ENCODE measurements around the gene CCDC120.

CCDC120 gene

GRCh38 chrX:49071877-49072711 is 13.3 kb downstream of the CCDC120 start:
- Histone ChIP-seq H3K4ac (ENCODE audit: low read length) (no peak overlapping the region), H3K27me3 (ENCODE audit: control insufficient read depth in 3 of 3, insufficient read depth in 3 of 3, low read depth in 1 of 3, low read length in 3 of 3) (no peaks in the 10 kb centered on the region), H2AFZ (ENCODE audit: low read length) (no peak overlapping the region), H2BK5ac (ENCODE audit: low read length) (no peak overlapping the region), H3K4me1 (ENCODE audit: control insufficient read depth in 2 of 2, insufficient read depth in 1 of 2, low read depth in 1 of 2, low read length in 2 of 2) (peaks cover 0 to 2% of the 10 kb centered on the region in 2 donors), H3K18ac (ENCODE audit: low read length) (no peak overlapping the region), H3K14ac (ENCODE audit: low read length) (no peak overlapping the region), H3K79me1 (ENCODE audit: low read depth, low read length) (peaks cover 3% of the 10 kb centered on the region), H3K23ac (ENCODE audit: low read depth, low read length, poor library complexity) (no peak overlapping the region), H2BK12ac (ENCODE audit: low read length) (no peak overlapping the region), H2AK5ac (ENCODE audit: low read depth, low read length) (no peak overlapping the region), H4K91ac (ENCODE audit: low read depth, low read length, poor library complexity) (no peak overlapping the region), H2BK15ac (ENCODE audit: low read length) (no peak overlapping the region), H3K4me2 (ENCODE audit: insufficient read depth, low read length, poor library complexity, severe bottlenecking) (no peak overlapping the region), H3K9ac (ENCODE audit: low read depth, low read length, poor library complexity) (peak overlapping the region; percentile 60), H3K27ac (replicated peaks; ENCODE audit: low read length) (no peak overlapping the region), H4K8ac (ENCODE audit: low read depth, low read length) (no peak overlapping the region), H3K9me3 (replicated peaks in 1 of 2; ENCODE audit: control insufficient read depth in 2 of 2, insufficient read depth in 1 of 2, low read depth in 1 of 2, low read length in 2 of 2) (no peaks in the 10 kb centered on the region), H3K4me3 (ENCODE audit: low read length in 2 of 2) (peak overlapping the region in 1 of 2 donors; percentile 88), H2BK120ac (ENCODE audit: low read depth, low read length) (no peak overlapping the region), H3K36me3 (replicated peaks in 1 of 2; ENCODE audit: control insufficient read depth in 2 of 2, insufficient read depth in 2 of 2, low read length in 2 of 2) (peaks cover 0 to 31% of the 10 kb centered on the region in 2 donors)
- DNase-seq (ENCODE audit: low spot score): no peak
- no CpG with 5 or more reads among the region's 63 CpGs for WGBS, 2 donors (ENCODE audit: extremely low coverage in 2 of 2, insufficient read length in 2 of 2, insufficient replicate concordance in 1 of 2)

DNA sequence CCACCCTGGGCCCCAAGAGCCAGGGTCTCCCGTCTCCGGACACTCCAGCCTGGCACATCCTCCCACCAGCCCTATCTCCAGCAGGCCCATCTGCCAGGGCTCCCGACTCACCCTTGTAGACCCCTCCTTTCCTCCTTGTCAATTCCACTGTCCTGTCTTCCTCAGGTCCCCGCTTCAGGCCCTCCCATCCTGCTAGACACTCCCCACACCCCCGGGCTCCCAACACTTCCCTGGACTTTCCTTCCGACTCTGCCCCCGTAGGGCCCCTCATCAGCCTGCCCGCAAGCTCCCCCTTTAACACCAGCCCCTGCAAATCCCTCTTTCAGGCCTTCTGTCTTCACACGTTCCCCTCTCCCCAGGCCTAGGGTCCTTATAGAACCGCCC is 13.9 kb downstream of the CCDC120 start:
- H3K9ac ChIP-seq (ENCODE audit: low read depth, low read length, poor library complexity): peak overlapping the region; percentile 60
- peaks cover 3% of the 10 kb centered on the region for H3K79me1 ChIP-seq (ENCODE audit: low read depth, low read length)
- no peak overlapping the region for H2BK12ac ChIP-seq (ENCODE audit: low read length)
- no peak overlapping the region for H2BK5ac ChIP-seq (ENCODE audit: low read length)
- peak overlapping the region; percentile 35 for H2AK5ac ChIP-seq (ENCODE audit: low read depth, low read length)
- no peaks in the 10 kb centered on the region for H3K9me3 ChIP-seq (replicated peaks in 1 of 2; ENCODE audit: control insufficient read depth in 2 of 2, insufficient read depth in 1 of 2, low read depth in 1 of 2, low read length in 2 of 2)
- no peaks in the 10 kb centered on the region for H3K27me3 ChIP-seq (ENCODE audit: control insufficient read depth in 3 of 3, insufficient read depth in 3 of 3, low read depth in 1 of 3, low read length in 3 of 3)
- peak overlapping the region; percentile 88 to 95 for H3K4me3 ChIP-seq (ENCODE audit: low read length in 2 of 2)
- no peak overlapping the region for H4K91ac ChIP-seq (ENCODE audit: low read depth, low read length, poor library complexity)
- no peak overlapping the region for H3K23ac ChIP-seq (ENCODE audit: low read depth, low read length, poor library complexity)
- no peak overlapping the region for H3K14ac ChIP-seq (ENCODE audit: low read length)
- H3K4me1 ChIP-seq (ENCODE audit: control insufficient read depth in 2 of 2, insufficient read depth in 1 of 2, low read depth in 1 of 2, low read length in 2 of 2): peaks cover 0 to 2% of the 10 kb centered on the region in 2 donors
- no peak overlapping the region for H4K8ac ChIP-seq (ENCODE audit: low read depth, low read length)
- no peak overlapping the region for H2AFZ ChIP-seq (ENCODE audit: low read length)
- no peak overlapping the region for H2BK15ac ChIP-seq (ENCODE audit: low read length)
- no peak overlapping the region for H2BK120ac ChIP-seq (ENCODE audit: low read depth, low read length)
- H3K18ac ChIP-seq (ENCODE audit: low read length): no peak overlapping the region
- peaks cover 0 to 31% of the 10 kb centered on the region in 2 donors for H3K36me3 ChIP-seq (replicated peaks in 1 of 2; ENCODE audit: control insufficient read depth in 2 of 2, insufficient read depth in 2 of 2, low read length in 2 of 2)
- no peak overlapping the region for H3K27ac ChIP-seq (replicated peaks; ENCODE audit: low read length)
- whole genome bisulfite sequencing, 2 donors (ENCODE audit: extremely low coverage in 2 of 2, insufficient read length in 2 of 2, insufficient replicate concordance in 1 of 2): no CpG with 5 or more reads among the region's 10 CpGs
- peak overlapping the region; percentile 62 for H3K4me2 ChIP-seq (ENCODE audit: insufficient read depth, low read length, poor library complexity, severe bottlenecking)
- DNase-seq (ENCODE audit: low spot score): no peak
- H3K4ac ChIP-seq (ENCODE audit: low read length): no peak overlapping the region

DNA sequence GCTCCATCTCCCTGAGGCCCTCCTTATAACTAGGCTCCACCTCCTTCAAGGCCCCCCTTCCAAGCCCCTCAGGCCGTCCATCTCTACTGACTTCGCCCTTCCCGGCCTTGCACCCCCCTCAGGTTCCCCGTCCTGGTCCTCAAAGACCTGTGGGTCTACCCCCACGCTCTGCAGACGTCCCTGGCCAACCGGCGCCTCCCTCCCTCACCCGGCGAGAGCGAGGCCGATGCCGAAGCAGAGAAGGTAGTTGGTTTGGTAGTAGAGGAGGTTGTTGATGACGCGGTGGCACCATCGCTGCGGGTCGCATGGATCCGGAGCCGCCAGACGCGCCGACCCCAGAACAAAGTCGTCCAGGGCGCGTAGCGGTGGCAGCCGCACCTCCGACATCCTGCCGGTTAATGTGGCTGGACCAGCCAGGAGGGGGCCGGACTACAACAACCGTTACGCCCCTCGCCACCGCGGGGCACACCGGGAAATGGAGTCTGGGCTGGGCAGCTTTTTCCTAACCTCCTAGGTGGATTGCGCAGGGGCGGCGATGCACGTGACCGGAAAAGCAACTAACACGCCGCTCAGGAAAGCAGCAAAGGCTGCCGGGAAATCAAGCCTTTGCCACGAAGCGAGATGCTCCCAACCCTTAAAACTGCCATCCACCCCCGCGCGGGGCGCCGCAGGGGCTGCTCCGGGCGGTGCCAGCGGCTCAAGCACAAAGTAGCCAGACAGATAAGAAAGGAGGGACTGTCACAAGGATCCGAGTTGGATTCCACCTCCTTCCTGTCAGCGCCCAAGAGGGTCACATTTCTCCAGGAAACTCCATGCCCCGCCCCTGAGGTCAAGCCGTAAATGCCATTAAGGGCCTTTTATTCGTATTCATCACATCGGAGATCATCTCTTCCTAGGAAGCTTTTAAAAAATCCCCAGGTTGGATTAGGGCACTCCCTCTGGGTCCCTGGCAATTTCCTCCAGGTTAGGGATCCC is 15.1 kb downstream of the CCDC120 start, which contains the start of gene PRAF2:
Gene PRAF2, minus strand, starts transcription at position 402 of the 975 bp plus-strand sequence. Its CDS starts 15 bp downstream, at position 387.
- DNase-seq (ENCODE audit: low spot score): peak; percentile 74
- H4K8ac ChIP-seq (ENCODE audit: low read depth, low read length): no peak within 1 kb of the TSS
- no peak within 1 kb of the TSS for H2BK5ac ChIP-seq (ENCODE audit: low read length)
- H3K27me3 ChIP-seq (ENCODE audit: control insufficient read depth in 3 of 3, insufficient read depth in 3 of 3, low read depth in 1 of 3, low read length in 3 of 3): no peaks in the 10 kb centered on the region
- H3K4me2 ChIP-seq (ENCODE audit: insufficient read depth, low read length, poor library complexity, severe bottlenecking): peak within 1 kb of the TSS; percentile 62
- peak within 1 kb of the TSS; percentile 89 for H2AFZ ChIP-seq (ENCODE audit: low read length)
- H3K4ac ChIP-seq (ENCODE audit: low read length): no peak within 1 kb of the TSS
- H2BK15ac ChIP-seq (ENCODE audit: low read length): no peak within 1 kb of the TSS
- H3K27ac ChIP-seq (replicated peaks; ENCODE audit: low read length): no peak within 1 kb of the TSS
- H2AK5ac ChIP-seq (ENCODE audit: low read depth, low read length): peak within 1 kb of the TSS; percentile 35
- H4K91ac ChIP-seq (ENCODE audit: low read depth, low read length, poor library complexity): no peak within 1 kb of the TSS
- peak within 1 kb of the TSS; percentile 88 to 95 for H3K4me3 ChIP-seq (ENCODE audit: low read length in 2 of 2)
- peak within 1 kb of the TSS; percentile 94 for H3K9ac ChIP-seq (ENCODE audit: low read depth, low read length, poor library complexity)
- peaks cover 3% of the 10 kb centered on the region for H3K79me1 ChIP-seq (ENCODE audit: low read depth, low read length)
- peaks cover 0 to 2% of the 10 kb centered on the region in 2 donors for H3K4me1 ChIP-seq (ENCODE audit: control insufficient read depth in 2 of 2, insufficient read depth in 1 of 2, low read depth in 1 of 2, low read length in 2 of 2)
- peak within 1 kb of the TSS; percentile 31 for H3K18ac ChIP-seq (ENCODE audit: low read length)
- no peaks in the 10 kb centered on the region for H3K9me3 ChIP-seq (replicated peaks in 1 of 2; ENCODE audit: control insufficient read depth in 2 of 2, insufficient read depth in 1 of 2, low read depth in 1 of 2, low read length in 2 of 2)
- H2BK12ac ChIP-seq (ENCODE audit: low read length): no peak within 1 kb of the TSS
- H3K23ac ChIP-seq (ENCODE audit: low read depth, low read length, poor library complexity): peak within 1 kb of the TSS; percentile 43
- no CpG with 5 or more reads among the region's 61 CpGs for WGBS, 2 donors (ENCODE audit: extremely low coverage in 2 of 2, insufficient read length in 2 of 2, insufficient replicate concordance in 1 of 2)
- no peak within 1 kb of the TSS for H3K14ac ChIP-seq (ENCODE audit: low read length)
- peaks cover 0 to 31% of the 10 kb centered on the region in 2 donors for H3K36me3 ChIP-seq (replicated peaks in 1 of 2; ENCODE audit: control insufficient read depth in 2 of 2, insufficient read depth in 2 of 2, low read length in 2 of 2)
- H2BK120ac ChIP-seq (ENCODE audit: low read depth, low read length): no peak within 1 kb of the TSS
